Mononuclear cell (primary cell): ENCODE measurements around the gene ASCL2. TPM values are rescaled to one million over a fixed set of nuclear protein-coding genes. Genes with fewer than 3 reads are reported as not detected.
"Not testable (repeated sequence)": the region's sequence is repeated elsewhere in the genome, so short reads cannot be mapped to it uniquely, and the experiment has no call there.

Experiments used
- H3K27me3 ChIP-seq: 2 replicates; pipeline ENCODE4 v1.6.0; 2011; ENCODE audit warnings: low read length, control low read depth; ENCODE audit not compliant: insufficient read depth
- H3K4me1 ChIP-seq: 2 replicates; pipeline ENCODE4 v1.5.1; 2011; ENCODE audit warnings: mild to moderate bottlenecking, low read length, control low read depth; ENCODE audit not compliant: insufficient read depth
- H3K4me3 ChIP-seq: 2 replicates; pipeline ENCODE4 v1.5.1; 2011; ENCODE audit warnings: mild to moderate bottlenecking, low read length, moderate library complexity
- H3K9me3 ChIP-seq: 2 replicates; pipeline ENCODE4 v1.5.1; 2011; ENCODE audit warnings: low read depth, mild to moderate bottlenecking, control low read depth, low read length
- total RNA-seq: library from RNA; depleted of rRNA; stranded (reverse); fragments of >200 nt; gene quantifications from one replicate; pipeline ENCODE4 v1.2.3, GENCODE V29; 2012

ASCL2 gene
- total RNA-seq, 1 donor, result 2.3 TPM

GRCh38 chr11:2250485-2250884 is 19.9 kb downstream of the ASCL2 start:
- Histone ChIP-seq H3K4me1 (no peaks in the 10 kb centered on the region), H3K9me3 (no peaks in the 10 kb centered on the region), H3K27me3 (peaks cover 1% of the 10 kb centered on the region), H3K4me3 (no peak overlapping the region)

DNA sequence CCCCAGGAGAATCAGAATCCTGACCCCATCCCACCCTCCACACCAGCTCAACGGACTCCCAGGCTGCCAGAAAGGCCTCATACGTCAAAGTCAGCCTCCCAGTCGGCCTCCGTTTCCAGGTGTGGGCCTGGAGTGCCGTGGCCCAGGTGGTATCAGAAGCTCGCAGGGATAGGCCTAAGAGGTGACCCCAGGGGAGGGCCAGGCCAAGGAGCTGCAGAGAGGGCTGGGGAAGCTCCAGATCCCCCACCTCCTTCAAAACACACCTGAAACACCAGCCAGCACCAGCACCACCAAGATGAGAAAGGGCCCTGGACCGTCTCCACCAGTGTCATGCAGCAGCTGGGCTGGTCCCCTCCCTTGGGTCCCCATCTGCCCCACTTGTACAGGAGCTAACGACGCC is 20.3 kb downstream of the ASCL2 start:
- H3K4me3 ChIP-seq, result no peak overlapping the region
- no peaks in the 10 kb centered on the region for H3K9me3 ChIP-seq
- no peaks in the 10 kb centered on the region for H3K4me1 ChIP-seq
- H3K27me3 ChIP-seq, result peaks cover 5% of the 10 kb centered on the region

DNA sequence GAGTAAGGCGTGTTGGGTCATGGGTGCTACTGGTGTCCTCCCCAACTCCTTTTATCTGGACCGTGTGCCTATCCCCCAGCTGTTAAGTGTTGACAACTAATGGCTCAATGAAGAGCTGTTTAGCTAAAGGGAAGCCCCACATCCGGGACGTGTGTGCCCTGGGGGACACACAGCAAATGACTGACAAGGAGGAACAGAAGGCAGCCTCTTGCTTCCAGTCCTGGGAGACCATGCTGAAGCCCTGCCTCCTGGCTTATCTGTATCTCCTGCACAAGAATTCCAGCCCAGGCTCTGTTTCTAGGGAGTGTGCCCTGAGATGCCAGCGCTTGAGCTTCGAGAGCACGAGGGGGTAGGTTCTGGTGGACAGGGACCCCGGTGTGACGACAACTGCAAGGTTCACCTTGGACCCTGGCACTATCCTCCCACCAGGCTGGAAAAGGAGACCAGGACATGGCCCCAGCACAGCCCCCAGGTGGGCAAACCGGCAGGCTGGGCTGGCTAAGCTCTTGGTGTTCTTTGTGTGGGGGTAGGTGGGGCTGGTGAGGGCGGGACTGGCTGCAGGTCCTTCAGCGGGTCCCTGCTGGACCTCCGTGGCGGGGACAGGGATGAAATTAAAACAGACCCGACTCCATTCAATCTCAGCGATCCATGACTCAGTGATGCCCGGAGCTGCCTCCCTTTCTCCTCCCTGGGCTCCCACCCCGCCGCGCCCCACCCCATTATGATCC is 21.0 kb downstream of the ASCL2 start:
- Histone ChIP-seq H3K27me3 (peaks cover 5% of the 10 kb centered on the region), H3K4me3 (no peak overlapping the region), H3K4me1 (no peaks in the 10 kb centered on the region), H3K9me3 (no peaks in the 10 kb centered on the region)

- Histone ChIP-seq H3K4me3 (no peak overlapping the region), H3K9me3 (no peaks in the 10 kb centered on the region), H3K27me3 (peaks cover 5% of the 10 kb centered on the region), H3K4me1 (no peaks in the 10 kb centered on the region)
These were observed 21.6 kb downstream of the ASCL2 start for GRCh38 chr11:2248762-2249161.

- H3K4me3 ChIP-seq, result no peak overlapping the region
- H3K9me3 ChIP-seq, result no peaks in the 10 kb centered on the region
- H3K4me1 ChIP-seq, result no peaks in the 10 kb centered on the region
- H3K27me3 ChIP-seq, result peaks cover 5% of the 10 kb centered on the region
These were observed 22.1 kb downstream of the ASCL2 start for GRCh38 chr11:2248242-2248641.

DNA sequence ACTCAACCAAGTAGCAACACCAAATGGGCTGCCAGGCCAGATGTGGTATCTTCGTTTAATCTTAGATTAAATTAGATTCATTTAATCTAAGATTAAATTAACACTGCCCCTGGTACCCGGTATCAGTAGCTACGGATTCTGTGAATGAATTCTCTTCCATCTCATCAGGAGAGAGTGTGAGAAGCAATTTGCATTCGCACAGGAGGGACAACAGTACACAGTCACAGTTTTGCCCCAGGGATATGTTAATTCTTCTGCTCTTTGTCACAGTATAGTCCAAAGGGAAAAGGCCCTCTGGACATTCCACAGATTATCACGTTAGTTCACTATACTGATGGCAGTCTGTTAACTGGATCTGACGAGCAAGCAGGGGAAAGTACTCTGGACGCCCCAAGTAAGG is 22.9 kb downstream of the ASCL2 start:
- no peaks in the 10 kb centered on the region for H3K4me1 ChIP-seq

DNA sequence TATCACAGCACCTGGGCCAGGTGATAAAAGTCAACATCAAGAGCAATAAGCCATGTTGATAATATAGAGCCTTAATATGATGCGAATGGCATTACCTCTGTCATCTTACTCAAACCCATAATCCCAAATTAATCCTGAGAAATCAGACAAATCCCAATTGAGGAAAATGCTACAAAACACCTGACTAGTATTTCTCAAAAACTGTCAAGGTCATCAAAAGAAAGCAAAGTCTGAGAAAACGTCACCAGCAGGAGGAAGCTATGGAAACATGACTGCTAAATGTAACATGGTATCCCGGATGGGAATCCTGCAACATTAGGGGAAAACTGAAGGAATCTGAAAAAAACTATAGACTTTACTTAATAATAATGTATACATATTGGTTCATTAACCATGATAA is 29.6 kb downstream of the ASCL2 start:
- Histone ChIP-seq H3K4me3 (no peak overlapping the region), H3K27me3 (peaks cover 8% of the 10 kb centered on the region), H3K9me3 (peaks cover 12% of the 10 kb centered on the region), H3K4me1 (no peaks in the 10 kb centered on the region)

More for the DNA sequence above, 22.9 kb downstream of the ASCL2 start:
- H3K9me3 ChIP-seq, result peaks cover 7% of the 10 kb centered on the region
- H3K27me3 ChIP-seq, result peaks cover 5% of the 10 kb centered on the region
- no peak overlapping the region for H3K4me3 ChIP-seq

DNA sequence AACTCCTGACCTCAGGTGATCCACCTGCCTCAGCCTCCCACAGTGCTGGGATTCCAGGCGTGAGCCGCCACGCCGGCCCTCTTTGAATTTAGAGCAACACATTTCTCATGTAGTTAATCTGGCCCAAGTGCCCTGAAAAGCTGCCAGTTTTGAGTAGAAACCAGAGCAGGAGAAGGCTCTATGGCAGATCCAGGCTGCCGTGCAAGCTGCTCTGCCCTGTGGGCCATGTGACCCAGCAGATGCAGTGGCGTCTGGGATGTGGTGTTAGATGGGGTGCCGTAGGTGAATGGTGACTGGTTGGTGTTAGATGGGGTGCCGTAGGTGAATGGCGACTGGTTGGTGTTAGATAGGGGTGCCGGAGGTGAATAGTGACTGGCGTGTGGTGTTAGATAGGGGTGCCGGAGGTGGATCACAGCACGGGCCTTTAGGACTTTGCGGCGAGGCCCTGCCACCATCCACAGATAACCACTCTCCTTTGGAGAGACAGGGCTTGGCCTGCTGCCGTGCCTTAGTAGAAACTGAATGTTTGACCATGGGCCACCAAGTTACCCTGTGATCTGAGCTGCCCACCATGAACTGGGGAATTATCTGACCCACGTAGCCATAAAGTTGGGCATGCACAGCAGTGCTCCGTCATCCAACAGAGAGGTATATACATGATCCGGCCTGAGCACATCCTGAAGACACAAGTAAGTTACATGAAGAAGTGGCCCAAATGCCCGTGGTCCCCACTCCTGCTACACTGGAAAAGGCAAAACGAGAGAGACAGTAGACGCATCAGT is 32.7 kb downstream of the ASCL2 start:
- Histone ChIP-seq H3K4me1 (no peaks in the 10 kb centered on the region), H3K9me3 (peaks cover 7% of the 10 kb centered on the region), H3K4me3 (no peak overlapping the region), H3K27me3 (peaks cover 6% of the 10 kb centered on the region)

DNA sequence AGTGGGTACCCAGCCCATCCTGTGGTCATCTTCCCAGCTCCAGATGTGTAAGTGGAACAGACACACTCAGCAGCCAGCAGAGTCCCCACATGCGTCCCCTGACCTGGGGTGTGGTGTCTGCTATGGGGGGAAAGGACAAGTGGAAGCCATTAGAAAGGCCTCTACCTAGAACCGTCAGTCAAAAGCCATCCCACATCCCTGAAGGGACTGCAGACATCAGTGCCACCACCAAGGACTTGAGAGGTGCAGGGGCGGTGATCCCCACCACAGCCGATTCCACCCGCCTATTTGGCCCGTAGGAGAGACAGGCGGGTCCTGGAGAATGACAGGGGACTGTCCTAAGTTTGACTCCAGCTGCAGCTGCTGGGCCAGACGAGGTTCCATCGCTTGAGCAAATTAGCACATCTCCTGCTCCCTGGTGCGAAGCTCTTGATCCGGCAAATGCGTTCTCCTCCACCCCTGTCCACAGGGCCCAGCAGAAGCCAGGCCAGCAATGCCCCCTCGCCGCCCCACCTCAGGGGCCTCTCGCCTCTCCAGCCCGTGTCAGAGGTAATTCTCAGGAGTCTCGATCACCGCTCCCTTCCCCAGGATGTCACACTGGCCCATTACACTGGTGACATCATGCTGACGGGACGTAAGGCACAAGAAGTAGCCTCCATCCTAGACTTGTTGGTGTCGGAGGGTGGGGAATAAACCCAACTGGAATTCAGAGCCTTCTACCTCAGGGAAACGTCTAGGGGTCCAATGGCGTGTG is 33.8 kb downstream of the ASCL2 start:
- H3K9me3 ChIP-seq, H3K4me3 ChIP-seq, H3K27me3 ChIP-seq, H3K4me1 ChIP-seq: not testable (repeated sequence)

DNA sequence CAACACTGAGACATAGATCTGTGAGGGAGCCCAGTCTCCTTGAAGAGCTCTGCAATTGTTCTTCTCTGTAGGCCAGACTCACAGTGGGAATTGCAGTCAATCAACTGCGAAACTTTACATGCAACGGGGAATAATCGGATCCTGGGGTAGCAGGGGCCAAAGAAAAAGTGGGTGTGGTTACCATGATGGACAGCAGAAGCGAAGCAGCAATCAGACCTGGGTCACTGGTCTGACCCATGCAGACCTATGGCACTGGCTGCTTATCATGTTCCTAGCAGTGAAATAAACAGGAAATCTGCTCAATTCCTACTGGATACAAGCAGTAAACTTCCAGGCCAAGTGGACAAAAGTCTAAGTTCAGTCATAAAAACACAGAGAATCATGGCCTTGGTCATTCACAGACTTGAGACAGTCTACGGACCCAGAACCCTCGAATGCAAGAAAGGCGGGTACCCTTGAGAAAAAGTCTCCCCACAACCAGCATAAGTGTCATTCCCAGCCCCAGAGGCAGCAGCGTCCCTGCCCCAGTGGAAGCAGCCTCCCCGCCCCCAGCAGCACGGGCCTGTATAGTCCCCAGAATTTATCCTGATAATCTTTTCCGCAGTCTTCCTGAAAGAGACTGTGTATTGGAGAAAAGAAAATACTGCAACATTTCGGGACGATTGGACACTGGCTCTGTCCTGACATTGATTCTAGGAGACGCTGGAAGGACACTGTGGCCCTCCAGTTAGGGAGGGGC is 34.6 kb downstream of the ASCL2 start:
- Histone ChIP-seq H3K9me3 (peaks cover 8% of the 10 kb centered on the region), H3K4me3 (no peak overlapping the region), H3K4me1 (no peaks in the 10 kb centered on the region), H3K27me3 (peaks cover 11% of the 10 kb centered on the region)

- Histone ChIP-seq H3K27me3 (peaks cover 15% of the 10 kb centered on the region), H3K9me3 (peaks cover 16% of the 10 kb centered on the region), H3K4me3 (no peak overlapping the region), H3K4me1 (no peaks in the 10 kb centered on the region)
These were observed 35.4 kb downstream of the ASCL2 start for GRCh38 chr11:2234963-2235362.

DNA sequence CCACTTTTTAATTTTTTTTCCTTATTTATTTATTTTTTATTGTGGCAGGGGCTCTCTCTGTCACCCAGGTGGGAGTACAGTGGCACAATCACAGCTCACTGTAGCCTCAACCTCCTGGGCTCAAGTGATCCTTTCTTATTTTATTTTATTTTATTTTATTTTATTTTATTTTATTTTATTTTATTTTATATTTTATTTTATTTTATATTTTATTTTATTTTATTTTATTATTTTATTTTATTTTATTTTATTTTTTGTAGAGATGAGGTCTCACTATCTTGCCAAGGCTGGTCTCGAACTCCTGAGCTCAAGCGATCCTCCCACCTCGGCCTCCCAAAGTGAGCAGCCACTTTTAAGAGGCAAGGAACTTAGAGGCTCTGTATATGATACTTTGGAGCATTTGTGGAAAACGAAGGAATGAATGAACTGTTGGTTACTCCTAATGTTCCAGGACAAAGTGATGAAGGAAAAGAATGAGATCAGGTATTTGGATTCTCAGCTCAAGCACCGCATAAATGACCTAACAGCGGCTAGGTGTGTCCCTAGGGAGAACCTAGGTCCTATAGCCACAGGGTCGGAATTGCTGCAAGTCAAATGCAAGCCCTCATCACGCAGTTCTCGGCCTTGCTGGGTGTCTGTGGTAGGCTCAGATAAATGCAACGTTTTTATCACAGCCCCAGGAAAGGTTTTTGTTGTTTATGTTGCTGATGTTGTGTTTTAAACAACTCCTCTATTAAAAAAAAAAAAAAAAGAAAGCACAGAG is 36.5 kb downstream of the ASCL2 start:
- Histone ChIP-seq H3K9me3 (peaks cover 27% of the 10 kb centered on the region), H3K4me1 (no peaks in the 10 kb centered on the region), H3K4me3 (no peak overlapping the region), H3K27me3 (peaks cover 22% of the 10 kb centered on the region)

GRCh38 chr11:2229713-2230297 is 40.6 kb downstream of the ASCL2 start:
- H3K27me3 ChIP-seq, result peaks cover 28% of the 10 kb centered on the region
- H3K4me3 ChIP-seq, result no peak overlapping the region
- H3K4me1 ChIP-seq, result no peaks in the 10 kb centered on the region
- H3K9me3 ChIP-seq, result peaks cover 29% of the 10 kb centered on the region

DNA sequence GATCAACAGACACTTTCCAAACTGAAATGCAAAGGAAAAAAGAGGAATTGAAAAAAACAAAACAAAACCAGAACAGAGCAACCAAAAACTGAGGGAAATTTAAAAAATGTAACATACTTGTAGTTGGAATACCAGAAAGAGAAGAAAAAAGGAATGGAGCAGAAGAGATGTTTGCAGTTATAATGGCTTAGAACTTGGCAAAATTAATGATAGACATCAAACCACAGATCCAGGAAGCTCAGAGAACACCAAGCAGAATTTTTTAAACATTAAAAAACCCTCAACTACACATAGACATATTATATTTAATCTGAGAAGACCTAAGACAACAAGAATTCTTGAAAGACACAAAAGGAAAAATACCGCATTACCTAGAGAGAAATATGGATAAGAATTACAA is 46.1 kb downstream of the ASCL2 start:
- no peak overlapping the region for H3K4me3 ChIP-seq
- peaks cover 12% of the 10 kb centered on the region for H3K9me3 ChIP-seq
- no peaks in the 10 kb centered on the region for H3K4me1 ChIP-seq
- H3K27me3 ChIP-seq, result peaks cover 15% of the 10 kb centered on the region
